Forelimb muscle (tissue), 1 donor: ENCODE measurements around the gene RGP1. TPM values are rescaled to one million over a fixed set of nuclear protein-coding genes. Genes with fewer than 3 reads are reported as not detected.
A peak's percentile ranks its signal among the peaks of the same experiment; 100 is the strongest.

Experiments
- DNase-seq: peaks from one replicate; pipeline ENCODE4 v3.0.0-alpha.2; 2013; ENCODE audit warnings: low read depth
- polyA plus RNA-seq: library from polyadenylated mRNA; unstranded; fragments of 120-200 nt; gene quantifications from one replicate; pipeline ENCODE4 v1.2.1, GENCODE V29; 2013; ENCODE audit not compliant: insufficient read length

RGP1 gene
- polyA plus RNA-seq, 1 donor = 17.9 TPM

DNA sequence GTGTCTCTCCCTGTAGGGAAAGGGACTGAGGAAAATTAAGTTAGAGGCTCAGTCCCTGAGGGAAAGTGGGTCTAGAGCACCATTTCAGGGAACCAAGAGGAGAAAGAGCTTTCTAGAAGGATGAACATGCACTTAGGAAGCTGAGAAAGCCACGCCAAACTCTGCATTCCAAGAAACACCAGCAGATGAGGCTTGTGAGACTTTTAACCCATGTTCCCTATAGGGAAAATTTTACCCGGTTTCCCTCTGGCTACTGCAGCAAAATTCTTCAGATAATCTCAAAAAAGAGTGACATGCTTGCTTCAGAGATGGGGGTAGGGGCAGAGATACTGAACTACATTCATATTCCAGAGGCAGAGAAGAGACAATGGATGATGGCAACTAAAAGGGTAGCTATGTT lies 25.7 kb upstream of the RGP1 start:
- DNase-seq = no peak

DNA sequence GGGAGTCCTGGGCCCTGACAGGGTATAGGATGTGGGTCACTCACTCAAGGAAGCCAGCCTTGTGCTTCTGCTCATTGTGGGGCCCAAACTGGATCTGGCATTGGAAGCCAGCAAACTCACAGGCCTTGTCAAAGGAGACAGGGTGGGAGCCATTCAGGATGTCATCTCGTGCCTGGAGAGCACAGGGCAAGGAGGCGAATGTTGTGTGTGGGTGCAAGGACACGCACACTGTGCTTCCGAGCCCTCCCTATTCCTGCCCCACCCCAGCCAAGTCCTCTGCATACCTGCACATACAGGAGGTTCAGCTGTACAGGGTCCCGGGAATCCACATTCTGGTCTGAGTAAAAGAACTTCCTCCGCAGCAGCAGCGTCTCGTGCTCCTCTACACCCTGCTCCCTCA lies 25.2 kb upstream of the RGP1 start:
- no peak for DNase-seq

DNA sequence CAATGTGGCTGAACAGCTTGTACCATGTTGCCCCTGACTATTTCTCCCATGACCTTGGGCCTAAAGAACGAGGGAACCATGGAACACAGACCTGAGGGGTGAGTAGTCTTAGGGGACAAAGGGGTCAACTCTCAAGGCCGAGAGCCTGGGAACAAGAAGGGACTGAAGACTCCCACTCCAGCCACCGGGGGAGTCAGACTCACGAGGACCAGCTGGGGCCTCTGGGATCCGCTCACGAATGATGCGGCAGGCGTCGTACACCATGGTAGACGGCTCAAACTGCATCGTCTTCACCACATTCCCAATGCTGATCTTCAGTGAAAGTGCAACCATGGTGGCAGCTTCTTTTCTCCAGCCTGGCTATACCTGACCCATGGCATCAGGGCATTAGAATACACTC lies 23.7 kb upstream of the RGP1 start:
- DNase-seq = no peak

DNA sequence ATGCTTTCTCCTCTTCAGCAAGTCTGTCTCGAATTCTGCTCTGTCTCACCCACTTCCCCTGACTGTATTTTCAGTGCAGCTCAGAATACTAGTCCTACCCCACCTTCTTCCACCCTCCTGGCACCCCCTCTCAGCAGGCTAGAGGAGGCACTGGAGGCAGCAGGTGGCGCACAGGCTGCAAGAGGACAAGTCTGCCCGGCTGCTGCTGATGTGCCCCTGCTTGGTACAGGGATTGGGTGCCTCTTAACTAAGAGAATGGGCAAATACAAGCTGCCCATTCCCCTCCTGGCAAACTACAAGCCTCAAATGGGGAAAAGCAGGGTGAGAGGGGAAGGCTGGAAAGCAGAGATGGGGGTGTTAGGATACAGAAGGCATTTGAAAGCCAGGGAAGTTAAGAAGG lies 22.2 kb upstream of the RGP1 start:
- DNase-seq = no peak

DNA sequence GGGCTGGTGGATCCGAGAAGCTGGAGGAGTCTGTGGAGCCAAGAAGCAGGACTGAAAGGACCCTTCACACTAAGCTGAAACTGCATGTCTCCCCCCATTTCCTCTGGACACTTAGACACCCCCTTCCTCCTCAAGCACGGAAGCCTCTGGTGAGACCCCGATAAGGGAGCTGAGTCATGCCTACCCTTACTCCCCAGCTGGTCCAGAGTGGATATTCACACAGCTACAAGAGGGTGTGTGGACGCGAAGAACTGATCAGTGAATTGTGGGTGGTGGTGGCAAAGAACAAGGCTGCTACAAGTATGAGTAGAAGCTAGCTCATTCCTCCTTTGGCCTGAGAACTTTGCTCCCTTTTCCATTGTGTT lies 21.4 kb upstream of the RGP1 start:
- DNase-seq = no peak

DNA sequence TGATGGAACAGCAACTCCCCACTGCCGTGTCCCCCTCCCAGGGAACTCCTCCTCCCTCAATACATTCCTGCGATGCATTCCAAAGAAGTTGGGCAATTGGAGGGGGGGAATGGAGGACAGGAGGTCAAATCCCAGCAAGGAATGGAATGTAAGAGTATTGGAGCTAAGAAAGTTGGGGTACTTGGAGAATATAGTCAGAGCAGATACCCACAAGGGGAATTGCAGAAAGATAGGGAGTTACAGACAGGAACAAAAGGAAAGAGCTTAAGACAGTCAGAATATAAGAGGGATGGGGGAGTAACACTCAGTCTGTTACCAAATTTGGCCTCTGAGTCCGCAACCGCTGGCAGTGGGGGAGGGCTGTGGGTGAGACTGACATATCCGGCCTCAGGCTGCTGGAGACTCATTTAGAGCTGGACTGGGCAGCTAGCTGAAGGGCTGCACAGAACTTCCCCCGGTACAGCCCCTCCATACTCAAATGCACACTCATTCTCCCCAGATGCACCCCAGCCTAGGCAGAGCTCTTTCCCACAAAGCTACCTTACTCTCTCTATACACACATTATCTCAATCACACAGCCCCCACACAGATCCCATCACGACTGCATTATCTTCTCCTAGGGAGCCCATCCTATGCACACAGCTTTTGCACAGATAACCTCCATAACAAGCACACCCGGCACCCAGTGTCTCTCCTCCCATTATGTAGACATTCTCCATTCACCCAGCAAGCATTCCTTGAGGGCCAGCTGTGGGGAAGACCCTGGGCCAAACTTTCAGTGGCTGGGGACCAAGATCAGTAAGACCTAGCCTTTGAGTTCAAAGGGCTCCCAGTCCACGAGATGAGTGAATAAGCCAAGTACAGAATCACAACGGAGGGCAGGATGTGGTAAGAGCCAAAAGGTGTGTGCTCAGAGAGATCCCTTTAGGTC lies 20.8 kb upstream of the RGP1 start:
- no peak for DNase-seq

DNA sequence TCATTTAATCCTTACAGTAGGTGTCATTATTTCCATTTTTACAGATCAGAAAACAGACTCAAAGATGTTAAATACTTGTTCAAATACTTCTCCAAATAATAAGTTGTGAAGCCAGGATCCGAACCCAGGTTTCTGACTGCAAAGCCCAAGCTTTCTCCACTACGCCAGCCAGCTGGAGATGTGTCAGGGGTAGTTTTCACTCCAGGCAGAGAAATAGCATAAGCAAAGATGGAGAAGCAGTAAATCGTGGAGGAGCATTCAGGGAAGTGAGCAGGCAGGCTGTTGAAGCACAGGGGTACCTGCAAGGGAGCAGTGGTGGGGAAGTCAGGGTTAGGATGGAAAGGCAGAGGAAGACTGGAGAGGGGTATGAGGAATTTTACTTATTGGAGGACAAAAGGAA lies 20.0 kb upstream of the RGP1 start:
- DNase-seq = no peak

DNA sequence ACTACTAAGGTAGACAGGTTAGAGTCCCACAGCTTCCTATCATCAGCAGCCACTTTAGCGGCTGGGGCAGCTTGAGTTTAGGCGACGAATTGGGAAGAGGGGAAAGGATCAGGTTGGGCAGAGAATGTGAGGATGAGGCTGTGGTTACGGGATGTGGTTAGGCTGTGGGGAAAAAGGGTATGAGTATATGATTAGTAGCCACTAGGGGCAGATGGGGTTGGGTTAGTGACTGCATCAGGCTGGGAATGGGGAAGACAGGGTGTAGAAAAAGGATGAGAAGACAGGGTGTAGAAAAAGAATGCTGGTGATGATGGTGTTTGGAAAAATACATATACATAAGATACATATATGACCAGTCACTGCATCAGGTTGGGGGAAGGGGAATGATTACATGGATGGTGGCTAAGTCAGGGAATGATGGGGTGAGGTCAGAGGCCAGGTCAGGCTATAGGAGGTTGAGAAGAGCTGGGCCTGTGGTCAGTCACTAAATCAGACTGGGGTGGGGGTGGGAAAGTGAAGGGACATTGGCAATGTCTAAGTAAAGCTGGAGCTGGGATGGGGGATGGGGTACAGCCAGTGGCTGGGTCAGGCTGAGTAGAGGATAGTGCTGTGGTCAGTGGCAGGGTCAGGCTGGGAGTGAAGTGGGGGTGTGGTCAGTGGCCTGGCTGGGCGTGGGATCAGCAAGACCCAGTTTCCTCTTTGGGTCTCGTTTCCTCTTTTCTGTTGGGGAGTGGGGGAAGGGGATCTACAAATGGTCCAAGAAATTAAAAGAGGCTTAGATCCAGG lies 19.2 kb upstream of the RGP1 start:
- DNase-seq = no peak

DNA sequence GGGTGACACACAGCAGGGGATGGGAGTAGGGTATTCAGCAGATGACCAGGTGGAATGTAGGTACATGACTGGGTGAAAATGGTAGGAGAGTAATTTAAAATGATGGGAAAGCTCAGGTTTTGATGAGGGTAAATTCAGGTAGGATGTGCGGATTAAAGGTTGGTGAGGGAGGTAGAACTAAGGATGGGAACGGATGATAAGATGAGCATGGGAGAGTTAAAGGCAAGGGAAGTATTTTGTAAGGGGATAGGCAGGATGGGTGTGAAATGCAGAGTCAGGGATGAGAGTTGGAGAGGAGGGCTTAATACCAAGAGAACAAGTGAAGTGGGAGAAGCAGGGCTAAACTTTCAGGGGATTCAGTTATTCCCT lies 18.6 kb upstream of the RGP1 start:
- no peak for DNase-seq

DNA sequence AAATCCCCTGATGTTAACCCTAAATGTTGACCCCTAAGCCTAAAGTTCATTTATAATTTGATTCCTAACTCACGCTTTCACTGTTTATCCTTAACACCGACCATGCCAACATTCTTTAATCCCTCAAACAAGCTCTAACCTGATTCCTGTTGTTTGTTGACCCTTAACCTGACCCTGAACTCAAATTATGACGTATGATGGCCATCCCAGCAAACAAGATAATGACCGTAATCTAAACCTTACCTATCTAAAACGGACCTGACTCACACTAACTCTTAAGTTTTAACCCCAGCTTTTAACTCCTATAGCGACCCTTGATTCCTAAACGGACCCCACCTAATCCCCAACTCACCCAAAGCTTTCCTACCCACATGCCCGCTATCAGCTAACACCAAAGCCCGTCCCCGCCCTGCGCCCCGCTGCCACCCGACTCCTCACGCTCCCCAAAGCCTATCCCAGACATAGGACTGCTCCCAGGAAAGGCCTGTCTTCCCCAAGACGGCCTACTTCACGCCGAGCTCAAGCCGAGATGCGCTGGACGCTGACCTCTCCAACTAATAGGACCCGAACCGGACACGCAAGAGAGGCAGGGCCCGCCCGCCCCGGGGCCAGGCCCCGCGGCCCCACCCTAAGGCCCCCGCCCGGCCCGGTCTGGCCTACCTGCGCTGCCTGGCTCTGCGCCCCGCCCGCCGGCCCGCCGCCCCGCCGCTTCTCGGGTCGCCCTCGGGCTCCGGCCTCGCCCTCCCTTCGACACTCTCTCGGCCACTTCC lies 17.5 kb upstream of the RGP1 start:
- no peak for DNase-seq

DNA sequence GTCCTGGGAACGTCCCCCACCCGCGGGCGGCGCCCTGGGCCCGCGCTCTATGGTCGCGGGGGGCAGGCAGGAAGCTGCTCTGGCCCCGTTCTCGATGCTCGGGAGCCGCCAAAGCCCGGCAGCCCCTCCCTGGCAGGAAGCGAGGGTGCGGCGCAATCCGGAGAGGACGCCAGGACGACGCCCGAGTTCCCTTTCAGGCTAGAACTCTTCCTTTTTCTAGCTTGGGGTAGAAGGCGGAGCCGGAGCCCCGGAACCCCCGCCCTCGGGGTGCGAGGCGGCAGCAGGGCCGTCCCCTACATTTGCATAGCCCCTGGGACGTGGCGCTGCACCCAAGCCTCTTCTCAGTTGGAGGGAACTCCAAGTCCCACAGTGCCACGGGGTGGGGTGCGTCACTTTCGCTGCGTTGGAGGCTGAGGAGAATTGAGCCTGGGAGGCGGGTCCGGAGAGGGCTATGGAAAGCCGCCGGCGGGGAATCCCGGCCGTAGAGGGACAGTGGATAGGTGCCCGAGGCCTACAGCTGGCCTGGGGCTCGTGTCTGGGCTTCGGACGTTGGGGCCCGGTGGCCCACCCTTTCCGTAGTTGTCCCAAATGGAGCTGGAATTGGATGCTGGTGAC lies 16.8 kb upstream of the RGP1 start, which contains the start of the genes CREB3 and TLN1:
Gene CREB3, plus strand, starts transcription at position 482 of the 615 bp plus-strand sequence. Its CDS starts 107 bp downstream, at position 589.
Gene TLN1, minus strand, starts transcription at position 11 of the 615 bp plus-strand sequence. CDS start 6,501 bp downstream, outside the sequence.
- peak; percentile 88 for DNase-seq

DNA sequence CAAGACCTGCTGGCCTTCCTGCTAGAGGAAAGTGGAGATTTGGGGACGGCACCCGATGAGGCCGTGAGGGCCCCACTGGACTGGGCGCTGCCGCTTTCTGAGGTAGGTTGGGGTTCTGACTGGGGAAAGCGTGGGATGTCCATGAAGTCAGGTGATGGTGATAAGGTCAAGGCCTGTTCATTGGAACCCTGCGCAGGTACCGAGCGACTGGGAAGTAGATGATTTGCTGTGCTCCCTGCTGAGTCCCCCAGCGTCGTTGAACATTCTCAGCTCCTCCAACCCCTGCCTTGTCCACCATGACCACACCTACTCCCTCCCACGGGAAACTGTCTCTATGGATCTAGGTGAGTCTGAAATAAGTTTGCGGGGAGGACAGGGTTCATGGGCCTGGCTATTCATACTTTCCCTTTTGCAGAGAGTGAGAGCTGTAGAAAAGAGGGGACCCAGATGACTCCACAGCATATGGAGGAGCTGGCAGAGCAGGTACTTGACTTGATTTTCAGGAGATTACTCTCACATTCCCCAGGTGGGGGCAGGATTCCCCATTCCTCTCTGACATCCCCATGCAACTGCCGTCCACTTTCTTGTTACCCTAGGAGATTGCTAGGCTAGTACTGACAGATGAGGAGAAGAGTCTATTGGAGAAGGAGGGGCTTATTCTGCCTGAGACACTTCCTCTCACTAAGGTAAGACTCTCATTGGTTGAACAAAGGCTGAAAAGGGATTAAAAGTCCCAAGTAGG lies 16.1 kb upstream of the RGP1 start:
- no peak for DNase-seq

DNA sequence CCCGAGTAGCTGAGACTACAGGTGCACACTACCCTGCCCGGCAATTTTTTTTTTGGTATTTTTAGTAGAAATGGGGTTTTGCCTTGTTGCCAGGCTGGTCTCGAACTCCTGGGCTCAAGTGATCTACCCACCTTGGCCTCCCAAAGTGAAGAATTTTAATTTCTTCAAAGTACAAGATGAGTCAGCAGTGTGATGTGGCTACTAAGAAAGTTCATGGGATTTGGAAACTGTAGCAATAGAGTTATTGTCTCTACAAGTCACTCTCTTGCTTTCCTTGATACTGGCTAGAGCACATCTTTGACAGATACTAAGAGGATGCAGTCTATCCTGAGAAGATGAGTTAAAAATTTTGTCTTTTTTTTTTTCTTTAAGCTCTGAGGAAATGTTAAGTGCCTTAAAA lies 15.0 kb upstream of the RGP1 start:
- DNase-seq = no peak

DNA sequence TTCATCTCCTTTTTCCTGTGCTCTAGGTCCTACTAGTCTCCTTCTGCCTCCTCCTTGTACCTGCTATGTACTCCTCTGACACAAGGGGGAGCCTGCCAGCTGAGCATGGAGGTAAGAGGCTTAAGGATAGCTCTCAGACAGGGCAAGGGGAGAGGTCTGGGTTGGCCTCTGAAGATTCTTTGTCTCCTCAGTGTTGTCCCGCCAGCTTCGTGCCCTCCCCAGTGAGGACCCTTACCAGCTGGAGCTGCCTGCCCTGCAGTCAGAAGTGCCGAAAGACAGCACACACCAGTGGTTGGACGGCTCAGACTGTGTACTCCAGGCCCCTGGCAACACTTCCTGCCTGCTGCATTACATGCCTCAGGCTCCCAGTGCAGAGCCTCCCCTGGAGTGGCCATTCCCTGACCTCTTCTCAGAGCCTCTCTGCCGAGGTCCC lies 12.9 kb upstream of the RGP1 start:
- no peak for DNase-seq

DNA sequence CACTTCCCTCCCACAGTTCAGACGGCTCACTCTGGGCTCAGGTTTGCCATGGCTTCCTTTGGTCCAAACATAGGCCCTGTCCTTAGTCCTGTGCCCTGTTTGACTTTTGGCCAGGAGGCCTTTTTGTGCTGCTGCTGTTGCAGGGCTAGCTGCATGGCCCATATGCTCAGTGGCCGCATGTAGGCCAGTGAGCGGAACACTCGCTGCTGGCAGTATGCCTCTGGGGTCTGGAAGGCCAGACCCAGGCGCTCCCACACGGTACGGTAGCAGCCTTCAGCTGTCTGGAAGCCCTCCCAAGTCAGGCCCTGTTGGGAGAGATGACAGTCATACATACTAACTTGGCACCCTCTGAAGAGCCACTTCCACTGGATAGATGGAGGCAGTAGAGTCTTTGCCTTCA lies 11.9 kb upstream of the RGP1 start:
- no peak for DNase-seq

DNA sequence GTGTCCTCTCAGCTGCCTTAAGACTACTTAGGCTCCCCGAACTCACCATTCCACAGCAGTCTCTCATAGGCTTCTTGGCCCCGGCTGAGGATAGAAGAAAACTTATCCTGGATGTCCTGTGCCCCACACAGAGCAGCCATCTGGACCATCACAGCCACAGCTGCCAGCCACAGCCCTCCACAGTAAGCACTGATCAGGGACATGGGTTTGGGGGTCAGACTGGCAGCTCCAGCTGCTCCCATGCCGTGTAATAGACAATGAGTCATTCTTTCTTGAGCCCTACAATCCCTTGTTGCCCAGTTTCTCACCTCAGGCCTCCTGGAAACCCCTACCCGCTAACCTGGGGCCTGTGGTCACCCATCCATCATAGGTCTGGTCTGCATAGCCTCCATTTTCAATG lies 10.9 kb upstream of the RGP1 start:
- DNase-seq = no peak

DNA sequence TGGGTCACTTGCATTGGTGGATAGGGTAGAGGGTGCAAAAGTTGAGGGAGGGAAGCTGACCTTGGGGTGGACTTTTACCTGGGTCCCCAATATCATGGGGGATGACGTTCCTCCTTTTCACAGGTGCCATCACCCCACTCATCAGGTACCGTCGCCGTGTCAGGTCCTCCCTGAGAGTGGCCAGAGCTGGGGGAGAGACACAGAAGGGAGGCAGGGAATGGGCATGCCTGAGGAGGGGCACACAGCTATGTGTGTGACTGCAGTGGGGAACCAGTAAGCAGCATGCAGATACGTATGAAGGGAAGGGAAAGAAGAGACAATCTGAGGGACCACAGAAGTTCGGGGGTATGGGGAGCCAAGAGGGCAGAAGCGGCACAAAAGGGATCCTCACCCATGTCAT lies 10.2 kb upstream of the RGP1 start:
- no peak for DNase-seq

DNA sequence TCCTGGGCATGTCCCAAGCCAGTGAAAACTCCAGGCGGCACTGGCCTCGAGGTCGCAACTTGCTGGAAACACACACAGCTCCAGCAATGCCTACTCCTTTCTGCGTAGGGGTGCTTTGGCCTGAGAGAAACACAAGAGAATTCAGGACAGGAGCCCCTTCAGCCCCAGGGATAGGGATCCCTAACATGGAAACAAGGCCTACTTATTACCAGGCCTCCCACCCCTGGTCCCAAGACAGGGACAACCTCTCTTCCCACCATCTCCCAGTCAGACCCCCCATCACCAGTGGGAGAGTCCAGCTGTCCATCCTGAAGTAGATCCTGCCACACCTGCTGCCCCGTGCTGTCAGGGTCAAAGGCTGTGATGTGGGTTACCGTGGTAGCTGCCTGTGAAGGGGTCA lies 8.8 kb upstream of the RGP1 start:
- no peak for DNase-seq

DNA sequence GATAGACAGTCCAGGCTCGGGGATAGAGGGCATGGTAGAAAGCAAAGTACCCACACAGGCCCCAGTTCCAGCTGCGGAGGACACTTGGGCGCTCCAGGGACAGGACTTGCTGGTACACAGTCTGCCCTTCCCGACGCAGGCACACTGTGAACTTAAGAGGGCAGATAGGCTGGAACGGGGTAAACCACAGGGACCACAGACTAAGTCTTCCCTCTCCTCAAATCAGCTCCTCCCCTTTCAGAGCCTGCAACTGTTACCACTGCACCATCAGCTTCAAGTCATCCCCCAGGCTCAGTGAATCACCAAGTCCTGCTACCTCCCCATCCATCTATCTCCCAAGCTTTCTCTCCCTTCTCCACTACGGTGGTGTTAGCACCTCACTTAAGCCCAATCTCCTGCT lies 7.3 kb upstream of the RGP1 start:
- no peak for DNase-seq

DNA sequence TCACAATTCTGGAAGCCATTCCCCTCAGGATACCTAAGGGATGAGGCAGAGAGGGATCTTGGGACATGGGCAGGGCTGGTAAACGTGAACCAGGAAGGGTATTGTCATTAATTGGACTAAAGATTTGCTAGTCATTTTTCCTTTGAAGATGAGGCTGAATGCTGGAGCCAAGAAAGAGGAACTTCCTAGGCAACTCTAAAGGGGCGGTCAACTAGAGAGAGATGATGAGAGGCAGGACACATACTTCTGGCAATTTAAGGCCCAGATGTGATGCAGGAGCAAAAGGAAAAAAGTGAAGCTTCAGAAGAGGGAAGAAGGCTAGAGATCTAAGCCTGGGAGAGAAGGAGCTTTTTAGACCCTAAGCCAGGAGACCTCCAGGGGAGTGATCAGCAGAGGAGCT lies 5.6 kb upstream of the RGP1 start:
- no peak for DNase-seq
